Measurements from ENCODE around the gene AOPEP.
"Not testable (repeated sequence)": the region's sequence is repeated elsewhere in the genome, so short reads cannot be mapped to it uniquely, and the experiment has no call there.

Gene AOPEP

GRCh38 chr9:94933511-94933828 is 207.0 kb downstream of the AOPEP start:
- no peak for DNase-seq (ENCODE audit: low read depth in 3 of 3)

GRCh38 chr9:94934816-94935328 is 208.4 kb downstream of the AOPEP start:
- DNase-seq (ENCODE audit: low read depth in 3 of 3), result no peak

GRCh38 chr9:94935396-94935795 is 208.9 kb downstream of the AOPEP start:
- DNase-seq (ENCODE audit: low read depth in 3 of 3), result no peak

GRCh38 chr9:94936419-94936818 is 209.9 kb downstream of the AOPEP start:
- no peak for DNase-seq (ENCODE audit: low read depth in 3 of 3)

- DNase-seq (ENCODE audit: low read depth in 3 of 3), result no peak
Observed at GRCh38 chr9:94937214-94937903, 210.9 kb downstream of the AOPEP start.

- DNase-seq (ENCODE audit: low read depth in 3 of 3), result no peak
Observed at GRCh38 chr9:94938384-94938783, 211.9 kb downstream of the AOPEP start.

GRCh38 chr9:94940296-94940695 is 213.8 kb downstream of the AOPEP start:
- not testable (repeated sequence) for DNase-seq (ENCODE audit: low read depth in 3 of 3)

GRCh38 chr9:94941211-94941875 is 214.8 kb downstream of the AOPEP start:
- no peak for DNase-seq (ENCODE audit: low read depth in 3 of 3)

- no peak for DNase-seq (ENCODE audit: low read depth in 3 of 3)
Observed at GRCh38 chr9:94944626-94945025, 218.1 kb downstream of the AOPEP start.

GRCh38 chr9:94945197-94946144 is 219.0 kb downstream of the AOPEP start:
- DNase-seq (ENCODE audit: low read depth in 3 of 3), result no peak

- no peak for DNase-seq (ENCODE audit: low read depth in 3 of 3)
Observed at GRCh38 chr9:94946256-94946655, 219.8 kb downstream of the AOPEP start.

GRCh38 chr9:94948567-94949235 is 222.2 kb downstream of the AOPEP start:
- no peak for DNase-seq (ENCODE audit: low read depth in 3 of 3)

GRCh38 chr9:94949370-94949769 is 222.9 kb downstream of the AOPEP start:
- no peak for DNase-seq (ENCODE audit: low read depth in 3 of 3)

GRCh38 chr9:94950040-94950578 is 223.6 kb downstream of the AOPEP start:
- DNase-seq (ENCODE audit: low read depth in 3 of 3), result no peak

- DNase-seq (ENCODE audit: low read depth in 3 of 3), result no peak
Observed at GRCh38 chr9:94950579-94951323, 224.3 kb downstream of the AOPEP start.

- no peak for DNase-seq (ENCODE audit: low read depth in 3 of 3)
Observed at GRCh38 chr9:94951324-94952135, 225.0 kb downstream of the AOPEP start.

- peak in 1 of 3 donors; percentile 8 for DNase-seq (ENCODE audit: low read depth in 3 of 3)
Observed at GRCh38 chr9:94952565-94953373, 226.3 kb downstream of the AOPEP start.

- DNase-seq (ENCODE audit: low read depth in 3 of 3), result no peak
Observed at GRCh38 chr9:94956731-94957130, 230.2 kb downstream of the AOPEP start.

- DNase-seq (ENCODE audit: low read depth in 3 of 3), result no peak
Observed at GRCh38 chr9:94960964-94961363, 234.5 kb downstream of the AOPEP start.

Measured in stimulated activated CD4-positive, alpha-beta T cell treated with anti-CD3 and anti-CD28 coated beads, TNF-alpha, amount 100 ng/mL, for 48 hours (primary cell).